ENCODE measurements around the gene SCAF11.

Gene SCAF11

DNA sequence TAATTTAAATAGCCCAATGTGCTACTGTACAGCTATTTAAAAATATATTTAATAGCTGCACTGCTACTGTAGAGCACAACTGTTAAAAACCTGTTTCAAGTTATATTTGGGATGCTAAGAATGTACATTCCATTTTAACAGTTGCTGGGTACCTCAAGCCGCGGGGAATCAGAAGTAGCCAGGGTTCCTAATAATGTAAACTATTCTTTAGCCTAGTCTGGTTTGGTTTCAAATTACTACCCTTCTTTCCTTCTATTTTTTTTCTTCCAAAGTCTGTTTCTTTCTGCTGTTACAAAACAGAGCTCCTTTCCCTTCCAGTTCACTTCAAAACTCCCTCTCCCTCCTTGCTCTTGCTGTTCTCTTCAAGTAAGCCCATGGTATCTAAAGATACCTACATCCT lies 21.3 kb downstream of the SCAF11 start:
- no peak overlapping the region for H3K4me2 ChIP-seq (ENCODE audit: low read depth, low read length, poor library complexity, severe bottlenecking)
- H2AFZ ChIP-seq (ENCODE audit: low read depth, low read length, severe bottlenecking), result no peak overlapping the region
- no peak overlapping the region for H3K27ac ChIP-seq (ENCODE audit: low read depth, low read length)
- H3K9ac ChIP-seq (ENCODE audit: low read length), result no peak overlapping the region
- H3K27me3 ChIP-seq (ENCODE audit: low read length), result no peaks in the 10 kb centered on the region
- H3F3A ChIP-seq (ENCODE audit: insufficient read depth), result no peaks in the 10 kb centered on the region
- TF ChIP-seq CTCF (IDR thresholded peaks at IDR 0.05; ENCODE audit: insufficient read depth, low read length, poor library complexity, severe bottlenecking), result no peak
- TF ChIP-seq EZH2phosphoT487 (conservative IDR thresholded peaks at IDR 0.05; ENCODE audit: low read length), result no peak
- H3K9me3 ChIP-seq (ENCODE audit: insufficient read depth, low read length), result no peaks in the 10 kb centered on the region
- peaks cover 10% of the 10 kb centered on the region; the same call in 1 of the 2 replicates for H4K20me1 ChIP-seq (ENCODE audit: low read depth, low read length)
- no peaks in the 10 kb centered on the region for H3K9me2 ChIP-seq (replicated peaks; ENCODE audit: insufficient read depth, low read length)
- no peak overlapping the region for H3K4me3 ChIP-seq (ENCODE audit: insufficient read depth, low read length, poor library complexity, severe bottlenecking)
- peaks cover 29% of the 10 kb centered on the region for H3K36me3 ChIP-seq (ENCODE audit: low read length)
- H3K79me2 ChIP-seq (ENCODE audit: insufficient read depth, low read length), result peaks cover 94% of the 10 kb centered on the region

DNA sequence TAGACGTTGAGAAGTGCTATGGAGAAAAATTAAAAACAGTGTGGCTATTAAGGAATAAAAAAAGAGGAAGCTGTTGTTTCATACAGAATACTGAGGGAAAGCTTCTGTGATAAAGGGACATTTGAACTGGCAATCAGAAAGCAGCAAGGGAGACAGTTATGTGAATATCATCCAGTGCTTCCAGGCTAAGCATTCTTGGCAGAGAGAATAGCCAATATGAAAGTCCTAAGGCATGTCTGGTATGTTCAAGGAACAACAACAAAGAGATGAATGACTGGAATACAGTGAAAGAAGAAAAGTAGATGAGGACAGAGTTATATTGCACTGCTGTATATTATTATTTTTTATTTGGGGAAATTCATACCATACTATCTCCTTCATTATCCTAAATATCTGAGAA lies 23.9 kb downstream of the SCAF11 start:
- H3K9me2 ChIP-seq (replicated peaks; ENCODE audit: insufficient read depth, low read length), result no peaks in the 10 kb centered on the region
- no peaks in the 10 kb centered on the region for H3K27me3 ChIP-seq (ENCODE audit: low read length)
- H3K27ac ChIP-seq (ENCODE audit: low read depth, low read length), result no peak overlapping the region
- H3K36me3 ChIP-seq (ENCODE audit: low read length), result peaks cover 49% of the 10 kb centered on the region
- TF ChIP-seq CTCF (IDR thresholded peaks at IDR 0.05; ENCODE audit: insufficient read depth, low read length, poor library complexity, severe bottlenecking) (no peak), EZH2phosphoT487 (conservative IDR thresholded peaks at IDR 0.05; ENCODE audit: low read length) (no peak)
- no peak overlapping the region for H3K4me2 ChIP-seq (ENCODE audit: low read depth, low read length, poor library complexity, severe bottlenecking)
- H3K9ac ChIP-seq (ENCODE audit: low read length), result no peak overlapping the region
- no peaks in the 10 kb centered on the region for H4K20me1 ChIP-seq (ENCODE audit: low read depth, low read length)
- no peaks in the 10 kb centered on the region for H3F3A ChIP-seq (ENCODE audit: insufficient read depth)
- H3K4me3 ChIP-seq (ENCODE audit: insufficient read depth, low read length, poor library complexity, severe bottlenecking), result no peak overlapping the region
- no peaks in the 10 kb centered on the region for H3K9me3 ChIP-seq (ENCODE audit: insufficient read depth, low read length)
- H3K79me2 ChIP-seq (ENCODE audit: insufficient read depth, low read length), result peaks cover 89% of the 10 kb centered on the region
- no peak overlapping the region for H2AFZ ChIP-seq (ENCODE audit: low read depth, low read length, severe bottlenecking)

- peaks cover 56% of the 10 kb centered on the region for H3K36me3 ChIP-seq (ENCODE audit: low read length)
- H3K27ac ChIP-seq (ENCODE audit: low read depth, low read length), result no peak overlapping the region
- 0 out of 2 replicates have a peak, but pooled peaks cover 4% of the 10 kb centered on the region for H3F3A ChIP-seq (ENCODE audit: insufficient read depth)
- H3K79me2 ChIP-seq (ENCODE audit: insufficient read depth, low read length), result peaks cover 66% of the 10 kb centered on the region
- H2AFZ ChIP-seq (ENCODE audit: low read depth, low read length, severe bottlenecking), result no peak overlapping the region
- H3K9me3 ChIP-seq (ENCODE audit: insufficient read depth, low read length), result no peaks in the 10 kb centered on the region
- H3K9ac ChIP-seq (ENCODE audit: low read length), result no peak overlapping the region
- no peak for TF ChIP-seq CTCF (IDR thresholded peaks at IDR 0.05; ENCODE audit: insufficient read depth, low read length, poor library complexity, severe bottlenecking)
- no peak for TF ChIP-seq EZH2phosphoT487 (conservative IDR thresholded peaks at IDR 0.05; ENCODE audit: low read length)
- no peaks in the 10 kb centered on the region for H3K9me2 ChIP-seq (replicated peaks; ENCODE audit: insufficient read depth, low read length)
- no peaks in the 10 kb centered on the region for H4K20me1 ChIP-seq (ENCODE audit: low read depth, low read length)
- no peak overlapping the region for H3K4me2 ChIP-seq (ENCODE audit: low read depth, low read length, poor library complexity, severe bottlenecking)
- no peak overlapping the region for H3K4me3 ChIP-seq (ENCODE audit: insufficient read depth, low read length, poor library complexity, severe bottlenecking)
- H3K27me3 ChIP-seq (ENCODE audit: low read length), result no peaks in the 10 kb centered on the region
Measured at GRCh38 chr12:45962553-45963325, 27.6 kb downstream of the SCAF11 start.

All from SU-DHL-6 (cell line).